ENCODE data around the gene LSM14B. TPM values are rescaled to one million over a fixed set of nuclear protein-coding genes. Genes with fewer than 3 reads are reported as not detected.

The LSM14B gene
- 24.7 to 29.6 TPM (median 26.0 TPM) in 5 replicates for total RNA-seq (2022; extraction: Qiagen RNA extraction; ENCODE audit: low read depth)

DNA sequence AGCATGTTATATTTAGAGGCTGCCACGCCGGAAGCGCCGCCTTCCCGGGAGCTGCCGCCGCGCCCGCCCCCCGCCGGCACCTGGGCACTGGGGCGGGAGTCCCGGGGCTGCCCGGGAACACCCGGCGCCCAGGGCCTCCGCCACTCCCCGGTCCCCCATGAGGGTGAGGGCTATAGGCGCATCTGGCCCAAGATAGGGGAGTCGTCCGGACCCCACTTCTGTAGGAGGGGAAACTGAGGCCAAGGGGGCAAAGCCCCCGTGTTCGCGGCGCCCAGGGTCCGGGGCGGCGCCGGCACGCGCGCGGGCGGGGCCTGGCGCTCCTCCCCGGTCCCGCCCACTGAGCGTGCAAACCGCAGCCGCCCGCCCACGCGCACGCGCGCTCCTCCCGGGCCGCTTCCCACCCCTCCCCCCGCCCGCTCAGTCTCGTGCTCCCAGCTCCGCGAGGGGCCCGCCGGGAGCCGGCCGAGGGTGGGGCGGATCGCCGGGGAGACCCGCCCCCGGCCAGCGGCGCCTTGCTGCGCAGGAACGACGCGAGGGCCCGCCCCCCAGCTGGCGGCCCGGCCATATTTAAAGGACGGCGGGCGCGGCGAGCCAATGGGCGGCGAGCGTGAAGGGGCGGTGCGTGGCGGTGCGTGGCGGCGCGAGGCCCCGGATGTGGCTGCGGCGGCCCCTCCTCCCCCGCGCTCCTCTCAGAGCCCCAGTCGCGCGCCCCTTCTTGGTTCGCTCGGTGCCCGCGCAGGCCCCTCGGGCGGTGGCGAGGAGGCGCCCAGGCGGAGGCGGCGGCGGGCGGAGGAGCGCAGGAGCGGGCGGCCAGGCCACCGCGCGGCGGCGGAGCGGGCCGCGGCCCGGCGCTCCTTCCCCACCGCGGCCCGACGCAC lies at the start of gene LSM14B:
LSM14B (plus strand) TSS at position 700 of the 878 bp plus-strand sequence. CDS start 192 bp downstream, outside the sequence.

DNA sequence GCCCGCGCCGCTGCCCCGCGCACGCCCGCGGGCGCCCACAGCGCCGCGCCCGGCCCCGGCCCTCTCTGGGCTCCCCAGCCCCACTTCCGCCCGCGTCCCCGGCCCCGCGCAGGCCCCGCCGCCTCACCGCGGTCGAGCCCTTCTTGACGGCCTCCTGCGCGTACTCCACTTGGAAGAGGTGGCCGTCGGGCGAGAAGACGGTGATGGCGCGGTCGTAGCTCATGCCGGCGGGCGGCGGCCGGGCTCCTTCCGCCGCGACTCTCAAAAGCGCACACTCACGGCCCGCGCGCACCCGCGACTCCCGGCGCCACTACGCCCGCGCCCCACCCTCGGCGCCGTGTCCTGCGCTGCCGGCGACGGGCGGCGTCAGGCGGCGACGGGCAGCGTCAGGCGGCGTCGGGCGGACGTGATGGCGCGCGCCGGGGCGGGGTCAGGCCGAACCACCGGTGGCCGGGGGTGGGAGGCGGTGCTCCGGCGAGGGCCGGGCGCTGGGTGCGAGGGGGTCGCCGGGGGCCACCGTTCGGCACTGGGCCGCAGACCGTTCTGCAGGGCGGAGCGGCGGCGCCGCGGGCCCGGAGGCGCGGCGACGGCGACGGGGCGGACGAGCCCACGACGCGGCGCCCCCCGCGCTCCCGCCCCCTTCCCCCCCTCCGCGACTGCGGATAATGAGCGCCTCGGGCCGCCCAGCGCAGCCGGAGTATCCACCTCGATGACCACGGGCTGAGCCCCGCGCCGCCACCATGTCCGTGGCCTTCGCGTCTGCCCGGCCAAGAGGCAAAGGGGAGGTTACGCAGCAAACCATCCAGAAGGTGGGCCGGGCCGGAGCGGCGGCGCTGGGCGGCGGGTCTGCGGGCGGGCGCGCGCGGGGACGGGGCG lies 21.0 kb downstream of the LSM14B start, which contains the start of the genes PSMA7 and SS18L1:
PSMA7 (minus strand) TSS at position 314 of the 876 bp plus-strand sequence; CDS start at position 223, 91 bp downstream.
SS18L1 (plus strand) TSS at position 689 of the 876 bp plus-strand sequence; CDS start at position 741, 52 bp downstream.

DNA sequence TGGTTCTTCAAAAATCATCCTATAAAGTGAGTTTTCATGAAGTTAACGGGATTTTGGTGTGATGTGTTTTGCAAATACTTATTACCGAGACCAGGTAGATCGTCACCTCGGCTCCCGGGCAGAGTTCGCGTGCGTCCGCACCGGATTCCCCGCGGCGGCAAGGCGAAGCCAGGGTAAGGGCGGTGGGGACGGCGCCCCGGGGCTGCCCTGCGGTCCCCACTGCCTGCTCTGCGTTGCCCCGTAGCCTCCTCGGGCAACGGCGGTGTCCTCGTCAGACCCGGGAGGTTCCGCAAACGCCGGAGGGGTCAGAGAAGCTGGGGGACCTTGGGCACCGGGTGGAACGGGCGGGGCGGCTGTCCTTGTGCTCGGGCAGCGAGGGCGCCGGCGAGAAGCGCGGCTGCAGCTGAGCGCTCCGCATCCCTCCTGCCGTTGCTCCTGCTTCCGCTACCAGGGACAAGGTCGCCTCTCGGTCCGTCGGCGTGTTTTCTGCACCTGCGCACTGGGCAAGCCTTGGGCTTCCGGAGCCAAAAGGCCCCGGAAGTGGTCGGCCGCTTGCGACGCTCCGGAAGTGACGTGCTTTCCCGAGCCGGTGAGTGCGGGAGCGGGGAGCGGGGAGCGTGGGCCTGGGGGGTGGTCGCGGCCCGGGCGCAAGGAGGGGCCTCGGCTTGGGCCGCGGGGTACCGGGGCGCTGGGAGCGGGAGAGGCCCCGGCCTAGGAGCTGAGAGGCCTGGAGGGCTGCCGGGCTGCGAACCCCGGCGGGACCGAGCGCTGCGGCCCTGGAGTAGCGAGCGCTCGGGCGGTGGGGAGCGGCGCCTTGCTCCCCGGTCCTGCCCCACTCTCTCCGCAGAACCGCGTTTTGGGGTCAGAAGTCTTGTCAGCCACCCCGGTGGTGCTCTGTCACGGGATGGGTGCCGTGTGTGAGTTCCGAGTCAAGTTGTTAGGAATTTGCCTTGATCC lies 60.5 kb downstream of the LSM14B start, which contains the start of gene MTG2:
MTG2 (plus strand) TSS at position 560 of the 957 bp plus-strand sequence. CDS start 10,393 bp downstream, outside the sequence.

Other genes starting within 250 kb of the LSM14B start
- gene TAF4, start 56.6 kb upstream of the LSM14B start, total RNA-seq (2022; extraction: Qiagen RNA extraction; ENCODE audit: low read depth): 12.2 to 18.0 TPM (median 16.7 TPM) in 5 replicates
- 428 to 596 TPM (median 576 TPM) in 5 replicates for gene PSMA7, start 20.9 kb downstream of the LSM14B start, total RNA-seq (2022; extraction: Qiagen RNA extraction; ENCODE audit: low read depth)
- 7.4 to 11.4 TPM (median 10.8 TPM) in 5 replicates for gene SS18L1, start 21.3 kb downstream of the LSM14B start, total RNA-seq (2022; extraction: Qiagen RNA extraction; ENCODE audit: low read depth)
- 26.3 to 39.2 TPM (median 36.7 TPM) in 5 replicates for gene MTG2, start 60.6 kb downstream of the LSM14B start, total RNA-seq (2022; extraction: Qiagen RNA extraction; ENCODE audit: low read depth)
- gene HRH3, start 97.8 kb downstream of the LSM14B start, total RNA-seq (2022; extraction: Qiagen RNA extraction; ENCODE audit: low read depth): not detected in 5 replicates
- gene OSBPL2, start 116.0 kb downstream of the LSM14B start, total RNA-seq (2022; extraction: Qiagen RNA extraction; ENCODE audit: low read depth): 15.9 to 26.0 TPM (median 20.4 TPM) in 5 replicates
- 122 to 192 TPM (median 188 TPM) in 5 replicates for gene ADRM1, start 180.5 kb downstream of the LSM14B start, total RNA-seq (2022; extraction: Qiagen RNA extraction; ENCODE audit: low read depth)
- 181 to 543 TPM (median 420 TPM) in 5 replicates for gene LAMA5, start 244.8 kb downstream of the LSM14B start, total RNA-seq (2022; extraction: Qiagen RNA extraction; ENCODE audit: low read depth)

Data from A549 treated with ZK216348 at 1 μM for 4 hours (cell line).